ENCODE measurements around the gene EBI3.
"Not testable (repeated sequence)": the region's sequence is repeated elsewhere in the genome, so short reads cannot be mapped to it uniquely, and the experiment has no call there.

The EBI3 gene

DNA sequence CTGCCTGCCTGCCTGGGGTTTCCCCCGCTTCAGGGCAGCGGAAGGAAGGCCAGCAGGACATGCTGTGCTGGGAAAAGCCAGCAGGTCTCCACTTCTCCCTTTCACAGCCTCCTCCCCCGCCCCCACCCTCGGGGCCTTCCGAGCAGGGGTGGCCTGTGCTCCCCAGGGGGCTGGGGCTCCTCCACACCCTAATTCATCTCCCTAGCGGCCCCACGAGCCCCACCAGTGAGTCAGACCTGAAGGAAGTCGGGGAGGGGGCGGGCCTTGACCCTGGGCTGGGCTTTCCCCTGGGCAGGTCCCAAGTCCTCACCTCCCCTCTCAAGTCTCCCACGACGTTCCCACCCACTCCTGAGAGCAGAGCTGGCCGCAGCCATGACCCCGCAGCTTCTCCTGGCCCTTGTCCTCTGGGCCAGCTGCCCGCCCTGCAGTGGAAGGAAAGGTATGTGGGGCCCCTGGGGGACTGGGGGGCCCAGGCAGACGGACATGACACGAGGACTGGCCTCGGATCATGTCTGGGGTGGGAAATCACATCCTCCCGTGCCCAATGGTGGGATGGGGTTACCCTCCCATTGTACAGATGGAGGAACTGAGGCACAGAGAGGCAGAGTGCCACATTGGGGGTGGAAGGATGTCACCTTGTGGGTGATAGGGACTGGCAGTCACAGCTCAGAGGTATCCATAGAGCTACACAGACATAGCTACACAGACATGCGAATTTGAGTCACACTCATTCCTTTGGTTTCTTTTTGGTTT is at the start of gene EBI3:
EBI3 (plus strand) TSS at position 345 of the 753 bp plus-strand sequence; CDS start at position 373, 28 bp downstream.
- peak in 1 of 3 donors; percentile 35 for DNase-seq (ENCODE audit: low read depth in 3 of 3, low spot score in 1 of 3)

DNA sequence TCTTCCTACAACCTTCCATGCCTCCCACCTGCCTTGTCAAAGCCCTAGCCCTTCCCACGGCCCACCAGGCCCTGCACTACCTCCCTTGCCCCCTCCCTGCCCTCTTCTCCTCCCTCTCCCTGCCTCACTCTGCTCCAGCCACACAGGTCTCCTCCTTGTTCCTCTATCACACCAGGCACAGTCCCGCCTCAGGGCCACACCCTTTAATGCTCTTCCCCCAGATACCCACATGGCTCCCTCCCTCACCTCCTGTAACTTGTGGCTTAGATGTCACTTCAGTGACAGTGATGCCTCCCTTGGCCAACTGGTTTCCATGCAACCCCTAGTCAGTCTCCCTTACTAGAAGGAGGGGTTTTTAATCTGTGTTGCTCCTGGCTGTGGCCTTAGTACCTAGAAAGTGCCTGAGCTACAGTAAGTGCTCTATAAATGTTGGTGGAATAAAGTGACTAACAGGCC is 48.2 kb upstream of the EBI3 start:
- DNase-seq (ENCODE audit: low read depth in 3 of 3, low spot score in 1 of 3): no peak

DNA sequence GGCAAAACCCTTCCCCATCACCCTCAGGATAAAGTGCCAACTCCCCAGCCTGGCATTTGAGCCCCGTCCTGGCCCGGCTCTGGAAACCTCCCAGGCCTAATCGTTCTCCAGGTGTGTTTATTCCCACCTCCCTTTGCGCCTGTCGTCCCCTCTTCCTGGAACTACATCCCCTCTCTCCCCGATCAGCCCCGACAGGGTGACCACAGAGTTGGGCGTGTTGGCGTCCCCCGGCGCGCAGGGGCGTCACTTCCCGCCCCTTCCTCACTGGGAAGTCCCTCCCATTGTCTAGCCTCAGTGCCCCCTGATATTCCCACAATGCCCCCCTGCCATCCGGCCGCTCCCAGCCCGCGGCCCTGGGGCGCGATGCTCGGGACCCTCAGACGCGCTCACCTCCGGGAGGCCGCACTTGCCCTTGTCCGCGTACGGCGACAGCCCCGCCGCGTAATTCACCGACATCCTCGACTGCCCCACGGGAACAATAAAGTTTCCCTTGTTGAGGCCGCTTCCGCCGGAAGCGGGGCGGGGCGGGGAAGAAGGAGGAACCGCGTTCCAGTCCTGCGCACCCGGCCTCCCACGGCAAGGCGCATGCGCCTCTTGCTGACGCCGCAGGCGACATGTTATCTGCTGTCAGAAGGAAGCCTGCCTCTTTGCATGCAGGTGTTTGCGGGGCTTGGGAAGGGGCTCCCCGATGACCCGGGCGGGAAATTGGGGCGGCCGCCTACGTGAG is 47.1 kb upstream of the EBI3 start, which contains the start of the genes ANKRD24 and SIRT6:
ANKRD24 (plus strand) TSS at position 606 of the 727 bp plus-strand sequence. CDS start 3,737 bp downstream, outside the sequence.
SIRT6 (minus strand) TSS at position 480 of the 727 bp plus-strand sequence; CDS start at position 456, 24 bp downstream.
- peak; percentile 89 to 92 (median 91) for DNase-seq (ENCODE audit: low read depth in 3 of 3, low spot score in 1 of 3)

DNA sequence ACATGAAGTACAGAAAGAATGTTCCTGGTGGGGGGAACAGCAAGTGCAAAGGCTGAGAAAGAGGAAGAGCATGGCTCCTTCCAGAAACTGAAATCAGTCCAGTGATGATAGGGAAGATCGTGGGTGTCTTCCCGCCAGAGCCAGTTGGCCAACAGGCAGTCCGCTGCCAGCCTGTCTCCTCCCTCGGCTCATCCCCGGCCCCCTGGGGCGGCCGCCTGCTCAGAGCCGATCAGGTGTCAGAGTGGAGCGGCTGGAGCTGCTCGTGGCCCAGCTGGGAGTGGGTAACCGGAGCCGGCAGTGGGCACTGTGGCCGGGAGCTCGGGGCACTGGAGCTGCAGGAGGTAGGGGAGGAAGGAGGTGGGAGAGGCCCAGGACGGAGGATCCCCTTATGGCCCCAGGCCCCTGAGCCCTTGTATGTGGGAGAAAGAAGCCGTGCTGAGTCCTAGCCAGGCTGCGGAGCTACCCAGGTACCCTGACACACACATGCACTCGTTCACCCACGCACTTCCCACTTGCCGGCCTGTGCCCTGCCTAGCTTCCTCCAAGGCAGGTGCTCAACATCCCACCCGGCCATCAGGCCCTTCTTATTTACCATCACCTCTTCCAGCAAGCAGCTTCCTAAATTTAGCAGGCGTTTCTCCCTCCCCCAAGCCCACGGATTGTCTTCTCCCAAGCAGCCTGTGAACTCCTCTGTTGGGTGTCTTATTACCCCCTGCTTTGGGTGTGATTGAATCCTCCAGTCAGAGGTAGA is 45.2 kb upstream of the EBI3 start:
- no peak for DNase-seq (ENCODE audit: low read depth in 3 of 3, low spot score in 1 of 3)

DNA sequence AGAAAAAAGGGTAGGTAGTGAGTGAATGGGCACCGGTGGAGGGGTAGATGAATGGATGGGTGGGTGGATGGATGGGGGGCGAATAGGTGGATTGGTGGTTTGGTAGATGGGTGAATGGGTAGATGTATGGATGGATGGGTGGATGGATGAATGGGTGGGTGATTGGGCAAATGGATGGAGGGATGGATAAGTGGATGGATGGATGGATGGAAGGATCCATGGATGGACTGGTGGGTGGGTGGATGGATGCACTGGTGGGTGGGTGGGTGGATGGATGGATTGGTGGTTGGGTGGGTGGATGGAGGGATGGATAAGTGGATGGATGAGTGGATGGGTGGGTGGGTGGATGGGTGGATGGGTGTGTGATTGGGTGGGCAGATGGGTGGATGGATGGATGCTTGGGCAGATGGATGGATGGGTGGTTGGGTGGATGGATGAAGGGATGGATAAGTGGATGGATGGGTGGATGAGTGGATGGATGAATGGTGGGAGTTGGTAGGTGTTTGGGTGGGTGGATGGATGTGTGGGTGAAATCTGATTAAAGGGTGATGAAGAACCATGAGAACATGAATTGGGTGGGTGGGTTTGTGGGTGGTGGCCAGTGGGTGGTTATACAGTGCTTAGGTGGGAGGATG is 44.5 kb upstream of the EBI3 start:
- no peak for DNase-seq (ENCODE audit: low read depth in 3 of 3, low spot score in 1 of 3)

DNA sequence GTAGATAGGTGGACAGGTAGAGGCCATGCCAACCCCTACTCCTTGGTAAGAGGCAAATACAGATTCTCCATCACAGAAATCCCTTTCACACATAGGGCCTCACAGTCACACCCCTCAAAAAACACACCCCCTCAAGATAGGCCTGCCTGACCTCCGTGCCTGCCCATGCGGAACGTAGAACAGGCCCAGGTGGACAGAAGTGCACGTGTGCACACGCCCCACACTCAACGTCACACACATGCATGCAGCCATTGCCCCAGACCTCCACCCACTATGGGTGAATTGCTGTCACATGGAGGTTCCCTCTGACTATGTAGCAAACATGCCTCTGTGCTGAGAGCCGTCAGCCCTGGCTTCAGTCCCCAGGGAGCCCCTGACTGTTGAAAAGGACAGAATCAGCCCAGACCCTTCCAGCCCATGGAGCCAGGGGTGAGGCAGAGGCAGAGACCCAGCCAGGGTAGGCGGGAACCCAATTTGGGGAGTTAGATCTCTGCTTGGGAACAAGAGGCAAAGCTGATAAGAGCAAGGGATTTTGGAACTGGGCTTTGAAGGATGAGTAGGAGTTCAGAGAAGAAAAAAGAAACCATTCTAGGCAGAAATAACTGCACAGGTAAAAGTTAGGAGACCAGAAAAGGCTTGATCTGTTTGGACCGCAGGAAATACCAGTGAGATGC is 43.8 kb upstream of the EBI3 start:
- DNase-seq (ENCODE audit: low read depth in 3 of 3, low spot score in 1 of 3): no peak

DNA sequence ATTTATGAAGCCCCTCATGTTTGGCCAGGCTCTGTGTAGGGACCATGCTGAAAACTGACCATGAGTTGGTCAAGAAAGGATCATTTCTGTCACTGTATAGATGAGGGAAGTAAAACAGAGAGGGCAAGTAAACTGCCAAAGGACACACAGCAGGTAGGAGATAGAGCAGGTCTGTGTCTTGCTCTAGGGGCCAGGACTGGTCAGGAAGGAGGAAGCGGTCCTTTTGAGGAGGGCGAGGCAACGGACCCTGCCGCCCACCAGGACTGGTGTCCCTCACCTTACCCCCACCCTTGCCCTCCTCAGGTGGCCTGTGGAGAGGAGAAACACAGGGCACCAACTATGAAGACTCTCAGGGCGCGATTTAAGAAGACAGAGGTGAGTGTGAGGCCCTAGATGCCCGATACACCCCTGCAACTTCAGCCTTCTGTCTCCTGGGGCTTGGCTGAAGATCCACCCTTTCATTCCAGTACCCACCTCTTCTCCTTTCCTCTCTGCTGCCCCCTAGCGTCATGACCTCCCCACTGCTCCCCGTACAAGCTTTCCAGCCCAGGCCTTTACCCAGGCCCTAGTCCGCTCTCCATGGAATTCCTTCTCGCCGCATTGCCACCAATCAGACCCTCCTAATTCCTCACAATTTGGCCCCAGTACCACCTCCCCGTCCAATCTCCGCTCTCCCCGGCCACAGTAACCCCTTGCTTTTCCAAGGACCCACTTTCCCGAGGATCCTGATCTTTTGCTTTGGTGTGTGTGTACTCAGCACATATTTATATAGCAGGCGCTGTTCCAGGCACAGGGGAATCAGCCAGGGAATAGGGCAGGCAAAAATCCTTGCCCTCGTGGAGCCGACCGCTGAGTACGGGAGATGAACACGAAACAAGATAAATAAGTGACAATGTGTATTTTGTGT is 43.0 kb upstream of the EBI3 start:
- peak; percentile 35 to 72 (median 45) for DNase-seq (ENCODE audit: low read depth in 3 of 3, low spot score in 1 of 3)

DNA sequence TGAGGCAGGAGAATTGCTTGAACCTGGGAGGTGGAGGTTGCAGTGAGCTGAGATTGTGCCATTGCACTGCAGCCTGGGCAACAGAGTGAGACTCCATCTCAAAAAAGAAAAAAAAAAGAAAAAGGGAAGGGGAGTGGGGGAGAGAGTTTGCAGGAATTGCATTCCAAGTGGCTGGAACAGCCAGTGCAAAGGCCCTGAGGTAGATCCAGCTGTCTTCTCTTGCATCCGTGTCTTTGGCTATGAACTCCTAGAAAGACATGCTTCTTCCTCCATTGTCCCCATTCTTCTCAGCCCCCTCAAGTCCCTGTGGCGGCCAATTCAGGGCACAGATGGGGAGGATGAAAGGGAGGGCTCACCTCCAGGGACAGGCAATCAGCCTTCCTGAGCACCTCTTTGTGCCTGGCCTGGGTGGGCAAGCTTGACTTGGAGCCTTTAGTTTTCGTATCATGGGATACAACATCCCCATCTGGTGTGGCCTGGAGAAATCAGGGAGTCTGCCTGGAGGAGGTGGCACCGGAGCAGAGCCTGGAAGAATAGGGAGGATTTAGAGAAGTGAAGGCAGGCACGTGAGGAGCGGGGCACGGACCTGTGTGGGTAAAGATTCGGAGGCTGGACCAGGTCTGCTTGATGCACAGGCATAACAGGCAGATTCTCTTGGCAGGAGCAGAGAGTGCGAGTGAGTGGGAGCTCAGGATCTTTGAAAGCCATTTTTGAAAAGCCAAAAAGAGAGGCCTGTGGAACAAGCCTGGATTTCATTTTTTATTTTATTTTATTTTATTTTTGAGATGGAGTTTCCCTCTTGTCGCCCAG is 41.8 kb upstream of the EBI3 start:
- no peak for DNase-seq (ENCODE audit: low read depth in 3 of 3, low spot score in 1 of 3)

DNA sequence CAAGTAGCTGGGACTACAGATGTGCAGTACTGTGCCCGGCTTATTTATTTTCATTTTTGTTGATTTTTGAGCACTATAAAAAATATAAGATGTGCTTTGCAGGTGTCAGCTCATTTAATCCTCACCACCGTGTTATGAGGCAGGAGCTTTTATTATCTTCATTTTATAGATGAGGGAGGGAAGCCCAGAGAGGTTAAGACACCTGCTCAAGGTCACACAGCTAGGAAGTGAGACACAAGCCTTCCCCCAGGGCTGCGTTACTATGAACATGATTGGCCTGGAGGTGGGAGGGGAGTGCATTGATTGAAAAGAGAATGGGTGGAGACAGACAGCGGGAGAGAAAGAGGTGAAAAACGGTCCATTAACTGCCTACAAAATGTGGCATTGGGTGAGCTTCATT is 39.7 kb upstream of the EBI3 start:
- DNase-seq (ENCODE audit: low read depth in 3 of 3, low spot score in 1 of 3): no peak

DNA sequence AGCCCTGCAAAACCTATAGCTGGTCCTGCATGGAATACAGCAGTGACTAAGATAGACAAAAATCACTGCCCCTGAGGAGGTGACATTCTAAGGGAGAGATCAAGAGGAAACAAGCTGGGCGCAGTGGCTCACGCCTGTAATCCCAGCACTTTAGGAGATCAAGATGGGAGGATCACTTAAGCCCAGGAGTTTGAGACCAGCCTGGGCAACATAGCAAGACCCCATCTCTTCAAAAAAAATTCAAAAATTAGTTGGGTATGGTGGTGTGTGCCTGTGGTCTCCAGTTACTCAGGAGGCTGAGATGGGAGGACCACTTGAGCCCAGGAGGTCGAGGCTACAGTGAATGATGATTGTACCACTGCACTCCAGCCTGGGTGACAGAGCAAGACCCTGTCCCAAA is 36.8 kb upstream of the EBI3 start:
- DNase-seq (ENCODE audit: low read depth in 3 of 3, low spot score in 1 of 3): not testable (repeated sequence)

DNA sequence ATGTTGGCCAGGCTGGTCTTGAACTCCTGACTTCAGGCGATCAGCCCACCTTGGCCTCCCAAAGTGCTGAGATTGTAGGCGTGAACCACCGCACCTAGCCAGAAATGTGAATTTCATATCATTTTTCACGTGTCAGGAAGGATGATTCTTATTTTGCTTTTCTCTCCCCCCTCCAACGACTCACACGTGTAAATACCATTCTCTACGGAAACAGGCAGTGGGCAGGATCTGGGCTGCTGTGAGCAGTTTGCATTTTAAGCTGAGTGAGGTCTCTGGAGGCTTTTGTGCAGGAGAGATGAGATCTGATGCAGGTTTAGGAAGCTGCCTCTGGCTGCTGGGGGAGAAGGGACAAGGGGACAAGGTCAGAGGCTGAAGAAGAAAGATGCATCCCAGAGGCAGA is 35.0 kb upstream of the EBI3 start:
- no peak for DNase-seq (ENCODE audit: low read depth in 3 of 3, low spot score in 1 of 3)

DNA sequence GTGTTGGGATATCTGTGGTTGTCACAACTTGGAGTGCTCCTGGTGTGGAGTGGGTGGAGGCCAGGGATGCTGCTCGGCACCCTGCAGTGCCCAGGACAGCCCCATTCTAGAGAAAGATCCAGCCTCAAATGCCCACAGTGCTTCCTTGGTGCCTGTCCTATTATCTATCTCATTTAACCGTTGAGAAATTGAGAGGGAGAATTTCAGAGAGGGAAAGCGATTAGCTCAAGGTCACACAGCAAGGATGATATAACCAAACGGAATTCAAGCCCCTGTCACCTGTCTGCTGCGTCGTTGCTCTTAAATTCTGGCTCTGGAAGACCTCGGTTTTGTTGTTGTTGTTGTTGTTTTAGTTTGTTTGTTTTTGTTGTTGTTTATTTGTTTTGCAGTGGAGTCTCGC is 33.3 kb upstream of the EBI3 start:
- no peak for DNase-seq (ENCODE audit: low read depth in 3 of 3, low spot score in 1 of 3)

DNA sequence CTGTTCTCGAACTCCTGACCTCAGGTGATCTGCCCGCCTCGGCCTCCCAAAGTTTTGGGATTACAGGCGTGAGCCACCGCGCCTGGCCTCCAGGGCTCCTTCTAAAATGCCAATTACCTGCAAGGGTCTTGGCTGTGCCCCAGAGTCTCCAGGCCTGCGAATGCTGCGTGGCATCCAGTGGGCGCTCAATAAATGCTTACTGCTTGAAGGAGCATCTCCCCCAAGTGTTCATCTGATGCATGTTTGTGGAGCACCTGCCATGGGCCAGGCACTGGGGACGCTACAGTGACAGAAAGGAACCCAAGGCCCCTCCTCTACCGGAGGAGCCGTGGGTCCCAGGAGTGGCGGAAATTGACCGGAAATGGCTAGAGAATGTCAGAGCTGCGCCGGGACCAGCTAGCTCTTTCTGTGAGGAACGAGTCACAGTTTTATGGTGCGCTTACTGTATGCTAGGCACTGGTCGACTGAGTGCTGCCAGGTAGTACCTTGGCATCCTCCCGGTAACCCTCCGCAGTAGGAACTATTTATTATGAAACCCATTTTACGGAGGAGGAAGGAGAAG is 32.7 kb upstream of the EBI3 start:
- DNase-seq (ENCODE audit: low read depth in 3 of 3, low spot score in 1 of 3): no peak

DNA sequence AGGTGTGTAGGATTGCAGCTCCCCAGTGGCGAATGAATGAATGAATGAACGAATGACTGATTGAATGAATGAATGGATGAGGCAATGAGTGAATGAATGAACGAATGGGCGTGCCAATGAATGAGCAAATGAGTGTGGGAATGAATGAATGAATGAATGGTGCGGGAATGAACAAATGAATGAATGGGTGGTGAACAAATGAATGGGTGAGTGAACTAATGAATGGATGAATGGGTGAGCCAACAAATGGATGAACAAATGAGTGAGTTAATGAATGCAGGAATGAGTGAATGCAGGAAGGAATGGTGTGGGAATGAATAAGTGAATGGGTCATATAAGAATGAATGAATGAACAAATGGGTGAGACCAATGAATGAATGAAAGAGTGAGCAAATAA is 32.1 kb upstream of the EBI3 start:
- DNase-seq (ENCODE audit: low read depth in 3 of 3, low spot score in 1 of 3): no peak

DNA sequence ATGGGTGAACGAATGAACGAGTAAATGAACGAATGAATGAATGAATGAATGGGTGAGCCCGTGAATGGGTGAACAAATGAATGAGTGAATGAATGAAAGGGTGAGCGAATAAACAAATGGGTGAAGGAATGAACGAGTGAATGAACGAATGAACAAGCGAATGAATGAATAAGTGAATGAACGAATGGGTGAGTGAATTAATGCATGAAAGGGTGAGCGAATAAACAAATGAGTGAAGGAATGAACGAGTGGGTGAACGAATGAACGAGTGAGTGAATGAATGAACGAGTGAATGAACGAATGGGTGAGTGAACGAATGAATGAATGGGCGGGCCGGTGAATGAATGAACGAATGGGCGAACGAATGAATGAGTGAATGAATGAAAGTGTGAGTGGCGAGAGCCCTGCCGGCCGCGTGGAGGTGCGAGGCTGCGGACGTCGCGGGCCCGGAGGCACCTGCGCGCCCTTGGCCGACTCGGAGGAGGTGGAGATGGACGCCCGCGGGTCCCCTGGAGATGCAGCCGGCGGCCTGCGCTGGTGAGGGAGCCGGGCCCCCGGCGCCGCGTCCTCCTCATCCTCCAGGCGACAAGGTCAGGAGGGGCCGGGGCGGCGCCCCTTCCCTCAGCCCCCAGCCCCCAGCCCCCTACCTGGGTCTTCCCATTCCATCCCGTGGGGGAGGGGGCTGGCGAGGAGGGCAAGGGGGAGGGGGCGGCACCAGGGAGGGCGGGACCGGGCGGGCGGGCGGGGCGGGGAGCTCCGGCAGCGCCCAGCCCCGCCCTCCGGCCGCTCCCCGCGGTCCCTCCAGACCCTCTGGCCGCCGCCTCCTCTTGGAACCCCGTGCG is 31.5 kb upstream of the EBI3 start:
- no peak for DNase-seq (ENCODE audit: low read depth in 3 of 3, low spot score in 1 of 3)

DNA sequence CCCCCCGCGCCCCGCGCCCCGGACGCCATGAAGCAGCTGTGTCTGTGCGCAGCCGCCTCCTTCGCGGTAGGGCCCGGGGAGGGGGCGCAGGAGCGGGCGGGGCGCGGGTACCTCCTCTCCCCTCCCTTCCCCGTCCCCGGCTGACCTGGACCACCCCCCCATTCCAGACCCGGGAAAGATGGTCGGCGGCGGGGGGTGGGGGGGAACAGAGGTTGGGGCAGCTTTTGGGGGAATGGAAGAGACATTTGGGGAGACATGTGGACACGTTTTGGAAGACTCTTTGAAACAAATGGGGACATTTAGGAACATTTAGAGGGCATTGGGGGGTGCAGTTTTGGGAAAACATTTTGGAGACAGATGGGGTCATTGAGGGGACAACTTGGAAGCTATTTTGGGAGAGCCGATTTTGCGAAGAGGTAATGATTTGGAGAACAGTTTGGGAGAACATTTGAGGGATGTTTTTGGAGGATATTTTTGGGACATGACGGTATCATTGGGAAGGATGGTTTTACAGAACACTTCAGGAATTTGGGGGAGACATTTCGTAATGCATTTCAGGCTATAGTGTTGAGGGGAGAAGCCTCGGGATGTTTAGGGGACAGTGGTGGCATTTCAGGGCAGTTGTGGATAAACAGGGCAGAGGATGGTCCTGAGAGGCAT is 30.7 kb upstream of the EBI3 start:
- no peak for DNase-seq (ENCODE audit: low read depth in 3 of 3, low spot score in 1 of 3)

Measured in stimulated activated CD4-positive, alpha-beta T cell treated with anti-CD3 and anti-CD28 coated beads, TNF-alpha, amount 100 ng/mL, for 1 hour (primary cell).